Neural progenitor cell (in vitro differentiated cells): ENCODE data around the gene BPIFB2.

Source experiments
- CTCF ChIP-seq: fragments of 200-600 bp; sonication (generic); IDR thresholded peaks from 2 replicates; pipeline ENCODE4 v1.5.1; 2017; ENCODE audit warnings: antibody characterized with exemption, mild to moderate bottlenecking
- EZH2 ChIP-seq: fragments of 200-600 bp; sonication (generic); IDR thresholded peaks from 2 replicates; pipeline ENCODE4 v1.6.1; 2017; ENCODE audit warnings: antibody characterized with exemption, mild to moderate bottlenecking, moderate library complexity
- EZH2phosphoT487 ChIP-seq: fragments of 200-600 bp; sonication (generic); IDR thresholded peaks from 2 replicates; pipeline ENCODE4 v1.6.1; 2017; ENCODE audit warnings: antibody characterized with exemption

- TF ChIP-seq CTCF (no peak), EZH2 (no peak), EZH2phosphoT487 (no peak)
Measured at GRCh38 chr20:32979201-32979998, 28.1 kb upstream of the BPIFB2 start.
